Activated naive CD8-positive, alpha-beta T cell (primary cell): ENCODE results near the gene TRPC4AP.

Experiments used
- H3K27ac Mint-ChIP-seq: one replicate; pipeline ENCODE4 v1.8.0; 2021; ENCODE audit warnings: mixed read lengths
- H3K27me3 Mint-ChIP-seq: one replicate; pipeline ENCODE4 v1.8.0; 2021; ENCODE audit warnings: mixed read lengths
- H3K36me3 Mint-ChIP-seq: one replicate; pipeline ENCODE4 v1.8.0; 2021; ENCODE audit warnings: mixed read lengths
- H3K4me1 Mint-ChIP-seq: one replicate; pipeline ENCODE4 v1.8.0; 2021; ENCODE audit warnings: low read depth, mixed read lengths
- H3K4me3 Mint-ChIP-seq: one replicate; pipeline ENCODE4 v1.8.0; 2021; ENCODE audit warnings: mild to moderate bottlenecking, mixed read lengths
- H3K9me3 Mint-ChIP-seq: one replicate; pipeline ENCODE4 v1.8.0; 2021; ENCODE audit warnings: low read depth, mixed read lengths

The TRPC4AP gene

DNA sequence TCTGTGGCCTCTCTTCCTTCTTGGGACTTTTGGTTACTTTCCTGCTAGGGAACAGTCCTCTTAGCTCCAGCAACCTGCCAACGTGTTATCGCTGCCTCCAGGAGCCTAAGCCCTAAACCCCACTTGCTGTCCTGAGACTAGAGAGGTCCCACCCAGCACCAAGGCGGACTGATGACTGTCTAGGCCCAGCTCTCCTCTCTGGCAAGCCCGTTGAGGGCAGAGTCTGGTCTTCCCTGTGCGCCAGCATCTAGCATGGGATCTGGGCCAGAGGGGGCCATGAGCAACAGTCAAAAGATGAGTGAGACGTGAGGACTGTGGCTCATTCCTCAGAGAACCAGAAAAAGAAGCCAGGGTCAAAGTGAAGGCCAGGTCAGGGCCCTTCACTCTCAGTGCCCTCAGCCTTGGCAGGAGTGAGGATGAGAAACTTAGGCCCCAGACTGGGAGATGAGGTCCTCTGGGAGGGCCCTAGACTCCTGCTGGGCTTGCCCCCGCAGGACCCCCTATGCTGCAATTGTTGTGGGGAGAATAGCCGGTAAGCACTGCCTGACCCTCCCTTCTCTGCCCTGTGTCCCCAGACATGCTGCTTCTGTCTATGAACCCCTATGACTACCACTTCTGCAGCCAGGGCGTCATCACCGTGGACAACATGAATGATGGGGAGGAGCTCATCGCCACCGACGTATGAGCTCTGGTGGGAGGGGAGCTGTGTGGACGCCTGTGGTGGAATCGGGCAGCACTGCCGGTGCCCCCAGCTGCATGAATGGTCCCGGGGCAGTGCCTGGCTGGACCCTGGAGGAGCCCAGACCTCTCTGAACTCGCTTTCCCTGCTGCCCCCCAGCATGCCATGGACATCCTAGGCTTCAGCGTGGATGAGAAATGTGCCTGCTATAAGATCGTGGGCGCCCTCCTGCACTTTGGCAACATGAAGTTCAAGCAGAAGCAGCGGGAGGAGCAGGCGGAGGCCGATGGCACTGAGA is 106.0 kb downstream of the TRPC4AP start:
- no peak overlapping the region for H3K27ac Mint-ChIP-seq
- no peak overlapping the region for H3K4me3 Mint-ChIP-seq
- peaks cover 4% of the 10 kb centered on the region for H3K27me3 Mint-ChIP-seq
- H3K4me1 Mint-ChIP-seq = no peaks in the 10 kb centered on the region
- H3K9me3 Mint-ChIP-seq = no peaks in the 10 kb centered on the region
- H3K36me3 Mint-ChIP-seq = no peaks in the 10 kb centered on the region

DNA sequence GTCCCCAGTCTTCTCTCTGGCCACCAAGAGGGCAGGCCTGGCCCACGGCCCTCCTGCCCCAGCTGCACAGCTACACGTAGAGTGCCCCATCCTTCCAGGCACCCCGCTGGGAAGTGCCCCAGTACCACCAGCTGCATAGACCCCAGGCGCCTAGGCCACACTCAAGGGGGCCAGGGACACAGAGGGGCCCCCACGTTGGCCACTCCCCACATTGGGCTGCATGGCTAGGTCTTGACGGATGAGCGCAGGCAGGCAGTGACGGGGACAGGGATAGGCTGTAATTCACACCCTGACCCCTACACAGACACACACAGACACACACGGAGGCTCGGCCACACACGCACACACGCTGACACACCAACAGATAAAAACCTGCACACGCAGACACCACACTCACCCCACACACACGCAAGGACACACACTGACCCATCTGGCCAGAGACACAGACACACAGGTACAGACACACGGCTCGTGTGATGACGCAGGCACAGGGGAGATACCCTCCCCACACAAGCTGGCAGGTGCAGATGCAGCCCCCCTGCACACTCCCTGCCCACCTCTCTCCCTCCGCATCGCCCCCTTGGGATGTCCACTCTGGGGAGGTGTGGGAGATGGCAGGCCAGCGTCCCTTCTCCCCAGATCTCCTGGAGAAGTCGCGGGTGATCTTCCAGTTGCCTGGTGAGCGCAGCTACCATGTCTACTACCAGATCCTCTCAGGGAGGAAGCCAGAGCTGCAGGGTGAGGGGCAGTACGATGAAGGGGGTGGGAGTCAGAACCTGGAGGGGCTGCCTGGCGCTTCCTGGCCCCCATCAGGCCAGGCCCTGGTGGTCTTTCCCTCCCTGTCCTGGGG is 106.9 kb downstream of the TRPC4AP start:
- H3K27me3 Mint-ChIP-seq = peaks cover 4% of the 10 kb centered on the region
- no peaks in the 10 kb centered on the region for H3K9me3 Mint-ChIP-seq
- no peaks in the 10 kb centered on the region for H3K36me3 Mint-ChIP-seq
- no peak overlapping the region for H3K4me3 Mint-ChIP-seq
- no peaks in the 10 kb centered on the region for H3K4me1 Mint-ChIP-seq
- no peak overlapping the region for H3K27ac Mint-ChIP-seq

DNA sequence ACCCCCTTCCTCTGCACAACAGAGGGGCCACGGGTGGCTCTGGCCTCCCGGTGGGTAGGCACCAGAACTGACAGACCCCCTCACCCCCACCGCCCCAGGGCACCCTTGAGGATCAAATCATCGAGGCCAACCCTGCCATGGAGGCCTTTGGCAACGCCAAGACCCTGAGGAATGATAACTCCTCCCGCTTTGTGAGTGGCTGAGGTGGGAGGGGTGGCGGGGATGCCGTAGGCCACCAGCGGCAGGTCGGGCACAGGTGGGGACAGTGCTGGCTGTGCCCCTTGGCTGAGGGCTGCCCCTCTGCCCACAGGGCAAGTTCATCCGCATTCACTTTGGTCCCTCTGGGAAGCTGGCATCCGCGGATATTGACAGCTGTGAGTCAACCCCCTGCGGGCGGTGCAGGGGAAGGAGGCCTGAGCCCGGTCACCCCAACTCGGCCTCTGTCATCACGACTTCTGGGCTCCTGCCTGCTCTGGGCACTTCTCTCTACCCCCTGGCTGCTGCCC is 107.8 kb downstream of the TRPC4AP start:
- H3K4me3 Mint-ChIP-seq = no peak overlapping the region

DNA sequence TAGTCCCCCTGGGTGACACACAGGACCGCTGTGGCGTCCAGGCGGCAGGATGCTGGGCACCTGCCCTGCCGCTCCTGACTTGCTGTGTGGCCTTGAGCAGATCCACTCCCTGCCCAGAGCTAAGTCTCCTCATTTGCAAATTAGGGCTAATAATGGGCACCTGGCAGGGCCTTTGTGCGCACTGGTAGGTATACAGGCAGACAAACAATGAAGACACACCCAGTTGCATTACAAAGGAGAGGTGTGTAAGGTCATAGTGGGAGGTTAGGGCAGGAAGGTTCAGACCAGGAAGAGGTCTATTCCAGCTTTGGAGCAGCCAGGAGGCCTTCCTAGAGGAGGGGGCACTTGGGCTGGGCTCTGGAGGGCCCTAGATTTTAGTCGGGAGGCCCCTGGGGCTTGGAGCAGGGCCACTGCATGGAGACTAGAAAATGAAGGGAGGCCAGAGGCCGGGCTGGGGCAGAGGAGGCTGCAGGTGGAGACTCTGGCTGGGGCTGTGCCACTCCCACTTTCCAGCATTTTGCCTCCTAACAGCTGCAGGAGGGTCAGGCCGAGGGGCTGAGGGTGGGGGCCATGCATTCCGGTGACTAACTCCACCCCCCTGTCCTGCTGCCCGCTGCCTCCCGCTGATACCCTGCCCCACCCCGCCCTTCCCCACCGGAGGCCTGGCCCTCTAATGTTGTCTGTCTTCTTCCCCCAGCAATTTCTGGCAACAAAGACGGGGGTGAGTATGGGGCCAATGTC is 108.4 kb downstream of the TRPC4AP start:
- Mint-ChIP-seq H3K9me3 (no peaks in the 10 kb centered on the region), H3K4me1 (no peaks in the 10 kb centered on the region), H3K4me3 (no peak overlapping the region), H3K27ac (no peak overlapping the region), H3K27me3 (peaks cover 4% of the 10 kb centered on the region), H3K36me3 (no peaks in the 10 kb centered on the region)

More for the DNA sequence above, 107.8 kb downstream of the TRPC4AP start:
- Mint-ChIP-seq H3K27me3 (peaks cover 4% of the 10 kb centered on the region), H3K4me1 (no peaks in the 10 kb centered on the region), H3K9me3 (no peaks in the 10 kb centered on the region), H3K36me3 (no peaks in the 10 kb centered on the region), H3K27ac (no peak overlapping the region)

DNA sequence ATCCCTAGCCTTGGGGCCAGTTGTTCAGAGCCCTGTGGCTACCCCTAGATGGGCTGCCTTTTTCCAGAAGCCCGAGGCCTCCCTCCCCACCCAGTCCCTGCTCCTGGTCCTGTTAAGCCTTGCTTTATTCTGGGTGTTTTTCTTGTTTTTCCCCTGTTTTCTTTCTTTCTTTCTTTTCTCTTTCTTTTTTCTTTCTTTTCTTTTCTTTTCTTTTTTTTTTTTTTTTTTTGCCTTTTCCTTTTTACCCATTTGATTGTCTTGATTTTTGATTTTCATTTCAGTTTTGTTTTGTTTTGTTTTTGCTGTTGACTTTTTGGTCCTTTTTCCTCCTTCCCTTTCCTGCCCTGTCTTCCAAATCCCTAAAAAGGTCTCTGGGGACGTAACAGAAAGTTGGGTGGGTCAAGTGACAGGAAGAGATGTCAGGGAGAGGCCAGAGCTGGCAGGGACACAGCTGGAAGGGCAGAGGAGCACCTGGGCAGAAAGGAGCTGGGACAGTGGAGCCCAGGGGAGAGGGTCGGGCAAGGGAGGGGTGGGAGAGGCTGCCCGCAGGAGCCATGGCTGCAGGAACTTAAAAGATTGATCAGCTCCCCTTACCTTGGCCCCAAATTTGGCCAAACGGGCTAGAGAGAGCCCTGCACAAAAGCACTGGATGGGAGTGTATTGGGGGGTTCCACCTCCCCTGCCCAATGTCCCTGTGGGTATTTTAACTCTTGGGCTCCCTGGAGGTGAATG is 109.4 kb downstream of the TRPC4AP start:
- H3K36me3 Mint-ChIP-seq = no peaks in the 10 kb centered on the region
- no peaks in the 10 kb centered on the region for H3K9me3 Mint-ChIP-seq
- H3K27me3 Mint-ChIP-seq = peaks cover 4% of the 10 kb centered on the region
- no peak overlapping the region for H3K27ac Mint-ChIP-seq
- no peak overlapping the region for H3K4me3 Mint-ChIP-seq
- no peaks in the 10 kb centered on the region for H3K4me1 Mint-ChIP-seq

DNA sequence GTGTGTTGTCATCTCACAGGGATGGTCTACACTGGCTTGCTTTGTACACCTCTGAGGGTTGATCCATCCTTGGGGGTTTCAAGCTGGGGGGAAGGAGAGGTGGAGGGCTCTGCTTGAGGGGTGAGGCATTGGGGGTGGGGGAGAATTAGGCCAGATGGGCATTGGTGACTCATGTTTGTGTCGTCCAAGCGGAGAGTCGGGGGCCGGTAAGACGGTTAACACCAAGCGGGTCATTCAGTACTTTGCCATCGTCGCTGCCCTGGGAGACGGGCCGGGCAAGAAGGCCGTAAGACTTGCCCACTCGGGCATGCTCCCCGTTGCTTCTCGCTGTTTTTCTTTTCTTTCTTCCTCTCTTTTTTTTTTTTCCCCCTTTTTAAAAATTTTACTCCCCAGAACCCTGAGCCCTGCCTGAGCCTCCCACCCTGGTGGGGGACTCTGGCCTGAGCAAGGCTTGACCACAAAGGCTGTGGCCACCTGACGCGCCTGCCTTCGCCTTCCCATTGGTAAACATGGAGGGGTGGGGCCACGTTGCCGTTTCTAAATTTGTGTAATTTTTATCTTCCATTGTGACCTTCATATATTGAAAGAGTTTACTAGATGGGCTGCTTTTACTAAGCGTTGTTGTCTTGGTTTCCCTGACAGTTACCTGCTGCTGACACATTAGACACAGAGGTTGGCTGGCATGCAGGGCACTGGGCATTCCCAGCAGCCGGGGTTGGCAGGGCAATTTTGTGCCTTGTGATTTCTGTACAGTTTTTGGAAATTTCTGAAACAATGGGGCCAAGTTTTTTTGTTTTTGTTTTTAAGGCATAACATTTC is 110.1 kb downstream of the TRPC4AP start:
- Mint-ChIP-seq H3K4me1 (no peaks in the 10 kb centered on the region), H3K4me3 (no peak overlapping the region), H3K27me3 (peaks cover 4% of the 10 kb centered on the region), H3K36me3 (no peaks in the 10 kb centered on the region), H3K9me3 (no peaks in the 10 kb centered on the region), H3K27ac (no peak overlapping the region)

DNA sequence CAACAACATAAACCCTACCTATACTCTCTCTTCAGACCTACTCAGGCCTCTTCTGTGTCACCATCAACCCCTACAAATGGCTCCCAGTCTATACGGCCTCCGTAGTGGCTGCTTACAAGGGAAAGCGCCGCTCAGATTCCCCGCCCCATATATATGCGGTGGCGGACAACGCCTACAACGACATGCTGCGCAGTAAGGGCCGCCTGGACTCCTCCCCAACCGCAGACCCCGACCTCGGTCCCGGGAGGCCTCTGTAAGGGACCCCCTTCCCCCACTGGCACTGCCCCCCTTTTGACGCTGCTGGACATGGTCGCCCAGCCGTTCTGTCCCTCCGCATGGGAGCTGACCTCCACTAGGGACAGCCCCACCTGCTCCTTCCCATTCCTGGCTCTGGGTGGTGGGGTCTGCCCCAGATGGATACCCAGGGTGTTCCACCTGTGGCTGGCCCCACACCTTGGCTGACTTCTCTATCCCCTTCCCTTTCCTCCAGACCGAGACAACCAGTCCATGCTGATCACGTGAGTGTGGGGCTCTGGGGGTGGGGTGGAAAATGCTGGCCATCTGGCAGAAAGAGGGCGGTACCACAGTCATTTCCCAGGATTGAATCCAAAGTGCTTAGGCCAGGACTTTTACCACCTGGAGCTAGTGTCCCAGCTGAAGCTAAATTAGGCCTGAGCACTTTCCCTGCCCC is 111.9 kb downstream of the TRPC4AP start:
- H3K27me3 Mint-ChIP-seq = peaks cover 7% of the 10 kb centered on the region
- H3K27ac Mint-ChIP-seq = no peak overlapping the region
- H3K9me3 Mint-ChIP-seq = no peaks in the 10 kb centered on the region
- H3K4me1 Mint-ChIP-seq = no peaks in the 10 kb centered on the region
- H3K36me3 Mint-ChIP-seq = no peaks in the 10 kb centered on the region
- no peak overlapping the region for H3K4me3 Mint-ChIP-seq

DNA sequence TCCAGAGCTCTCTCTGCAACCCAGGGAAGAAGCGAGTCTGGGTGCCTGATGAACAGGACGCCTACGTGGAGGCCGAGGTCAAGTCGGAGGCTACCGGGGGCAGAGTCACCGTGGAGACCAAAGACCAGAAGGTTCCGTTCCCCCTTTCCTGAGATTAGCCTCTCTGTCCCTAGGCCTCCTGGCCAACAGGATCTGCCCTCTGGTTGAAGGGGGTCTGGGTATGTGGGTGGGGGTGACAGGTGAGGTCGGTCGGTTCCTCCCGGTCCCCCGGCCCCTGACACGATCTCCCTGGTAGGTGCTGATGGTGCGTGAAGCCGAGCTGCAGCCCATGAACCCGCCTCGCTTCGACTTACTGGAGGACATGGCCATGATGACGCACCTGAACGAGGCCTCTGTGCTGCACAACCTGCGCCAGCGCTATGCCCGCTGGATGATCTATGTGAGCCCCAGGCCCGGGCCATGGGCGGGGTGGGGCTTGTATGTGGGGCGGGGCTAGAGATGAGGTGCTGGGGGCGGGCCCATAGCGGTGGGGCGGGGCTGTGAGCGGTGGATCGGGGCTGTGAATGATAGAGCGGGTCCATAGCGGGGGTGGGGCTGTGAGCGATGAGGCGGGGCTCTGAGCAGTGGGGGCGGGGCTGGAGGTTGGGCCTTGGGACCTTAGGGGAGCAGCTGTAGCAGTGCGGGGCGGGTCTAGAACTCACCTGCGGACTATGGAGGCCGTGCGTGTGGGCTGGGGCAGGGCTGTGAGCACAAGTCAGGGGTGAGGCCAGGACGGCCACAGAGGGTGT is 113.0 kb downstream of the TRPC4AP start:
- peaks cover 7% of the 10 kb centered on the region for H3K27me3 Mint-ChIP-seq
- no peak overlapping the region for H3K4me3 Mint-ChIP-seq
- no peaks in the 10 kb centered on the region for H3K36me3 Mint-ChIP-seq
- H3K4me1 Mint-ChIP-seq = no peaks in the 10 kb centered on the region
- H3K27ac Mint-ChIP-seq = no peak overlapping the region
- no peaks in the 10 kb centered on the region for H3K9me3 Mint-ChIP-seq

DNA sequence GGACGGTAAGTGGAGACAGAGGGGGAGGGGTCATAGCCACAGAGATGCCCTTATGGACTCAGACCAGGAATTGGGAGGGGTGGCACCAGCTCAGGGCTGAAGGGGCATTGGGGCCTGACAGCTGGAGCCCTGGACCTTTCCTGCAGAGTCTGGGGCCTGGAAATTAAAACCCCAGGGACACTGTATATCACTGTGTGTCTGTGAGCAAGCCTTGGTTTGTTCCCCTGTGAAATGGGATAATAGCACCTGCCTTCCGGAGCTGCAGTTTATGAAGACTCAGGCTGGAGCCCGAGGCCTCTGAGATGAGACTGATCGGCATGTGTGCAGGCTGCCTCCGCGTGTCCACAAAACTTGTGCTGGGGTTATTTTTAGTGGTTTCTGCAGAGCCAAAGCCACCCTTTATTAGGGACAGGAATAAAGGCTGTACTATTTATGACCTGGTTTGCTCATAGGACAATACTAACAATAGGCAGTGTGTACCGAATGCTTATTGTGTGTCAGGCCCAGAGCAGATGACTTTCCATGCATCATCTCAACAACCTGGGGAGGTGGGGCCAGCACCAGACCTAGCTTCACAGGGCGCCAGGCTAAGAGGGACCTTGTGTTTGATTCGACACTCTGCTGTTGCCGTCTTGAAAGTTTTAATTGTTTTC is 114.4 kb downstream of the TRPC4AP start:
- Mint-ChIP-seq H3K27me3 (peaks cover 6% of the 10 kb centered on the region), H3K9me3 (no peaks in the 10 kb centered on the region), H3K27ac (no peak overlapping the region), H3K36me3 (no peaks in the 10 kb centered on the region), H3K4me3 (no peak overlapping the region), H3K4me1 (no peaks in the 10 kb centered on the region)

DNA sequence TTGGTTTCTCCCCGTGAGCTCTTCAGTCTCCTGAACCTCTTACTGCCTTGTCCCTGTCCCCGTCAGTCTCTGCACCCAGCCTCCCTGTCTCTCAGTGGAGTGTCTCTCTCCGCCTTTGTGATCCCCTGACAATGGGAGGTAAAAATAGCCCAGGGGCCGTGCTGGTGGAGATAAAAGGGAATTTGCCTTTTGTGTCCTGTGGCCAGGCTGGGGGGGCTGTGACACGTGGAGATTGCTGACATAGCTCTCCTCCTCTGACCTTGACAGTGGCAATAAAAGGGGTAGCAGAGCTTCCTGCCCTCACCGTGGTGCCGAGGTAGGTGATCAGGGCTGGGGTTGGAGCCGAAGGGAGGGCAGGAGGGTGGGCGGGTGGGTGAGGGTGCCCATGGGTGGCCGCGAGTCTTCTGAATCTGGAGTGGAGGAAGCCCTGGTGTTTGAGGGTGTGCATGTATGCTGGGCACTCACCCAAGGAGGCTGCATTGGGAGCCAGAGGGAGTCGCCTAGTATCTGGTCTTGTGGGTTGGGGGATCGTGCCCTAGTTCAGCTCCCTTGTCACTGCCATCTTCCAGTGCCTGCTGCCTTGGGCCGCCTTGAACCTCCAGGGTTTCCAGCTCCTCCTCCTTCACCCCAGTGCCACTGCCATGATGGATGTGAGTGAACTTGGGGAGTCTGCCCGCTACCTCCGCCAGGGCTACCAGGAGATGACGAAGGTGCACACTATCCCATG is 115.1 kb downstream of the TRPC4AP start:
- Mint-ChIP-seq H3K4me1 (no peaks in the 10 kb centered on the region), H3K4me3 (no peak overlapping the region), H3K9me3 (no peaks in the 10 kb centered on the region), H3K27me3 (peaks cover 2% of the 10 kb centered on the region), H3K36me3 (no peaks in the 10 kb centered on the region), H3K27ac (no peak overlapping the region)

DNA sequence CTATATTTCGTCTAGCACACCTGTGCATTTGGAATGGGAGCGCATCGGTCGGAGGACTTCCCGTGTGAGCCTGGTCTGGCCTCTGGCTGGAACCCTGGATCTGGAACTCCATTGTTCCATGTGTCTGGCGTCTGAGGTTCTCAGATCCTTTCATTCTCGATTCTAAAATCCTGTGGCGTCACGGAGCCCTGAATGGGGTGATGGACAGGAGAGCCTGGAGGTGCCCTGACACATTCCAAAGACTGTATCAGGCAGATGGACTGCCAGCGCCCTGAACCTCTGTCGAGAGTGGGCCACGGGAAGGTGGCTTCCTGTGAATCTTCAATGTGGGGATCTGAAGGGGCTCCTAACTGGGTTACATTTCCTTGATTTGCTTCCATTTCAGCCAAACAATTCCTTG is 116.3 kb downstream of the TRPC4AP start:
- no peak overlapping the region for H3K27ac Mint-ChIP-seq
- no peaks in the 10 kb centered on the region for H3K4me1 Mint-ChIP-seq
- peaks cover 2% of the 10 kb centered on the region for H3K27me3 Mint-ChIP-seq
- H3K4me3 Mint-ChIP-seq = no peak overlapping the region
- peaks cover 2% of the 10 kb centered on the region for H3K36me3 Mint-ChIP-seq
- H3K9me3 Mint-ChIP-seq = no peaks in the 10 kb centered on the region
